Activated T-cell treated with anti-CD3 and anti-CD28 coated beads for 1 hour (primary cell): Measurements from ENCODE around the gene SGCD.

Source experiments
- DNase-seq: peaks from one replicate; pipeline ENCODE4 v3.0.0-alpha.2; 2020; ENCODE audit warnings: low read depth

The SGCD gene

GRCh38 chr5:156326718-156327259, at the start of gene SGCD:
SGCD (plus strand) TSS chr5:156327164.
- DNase-seq = no peak

- no peak for DNase-seq
Measured at GRCh38 chr5:156277290-156277689, 49.7 kb upstream of the SGCD start.

- DNase-seq = no peak
Measured at GRCh38 chr5:156295431-156295830, 31.5 kb upstream of the SGCD start.

- no peak for DNase-seq
Measured at GRCh38 chr5:156310115-156310514, 16.8 kb upstream of the SGCD start.

DNA sequence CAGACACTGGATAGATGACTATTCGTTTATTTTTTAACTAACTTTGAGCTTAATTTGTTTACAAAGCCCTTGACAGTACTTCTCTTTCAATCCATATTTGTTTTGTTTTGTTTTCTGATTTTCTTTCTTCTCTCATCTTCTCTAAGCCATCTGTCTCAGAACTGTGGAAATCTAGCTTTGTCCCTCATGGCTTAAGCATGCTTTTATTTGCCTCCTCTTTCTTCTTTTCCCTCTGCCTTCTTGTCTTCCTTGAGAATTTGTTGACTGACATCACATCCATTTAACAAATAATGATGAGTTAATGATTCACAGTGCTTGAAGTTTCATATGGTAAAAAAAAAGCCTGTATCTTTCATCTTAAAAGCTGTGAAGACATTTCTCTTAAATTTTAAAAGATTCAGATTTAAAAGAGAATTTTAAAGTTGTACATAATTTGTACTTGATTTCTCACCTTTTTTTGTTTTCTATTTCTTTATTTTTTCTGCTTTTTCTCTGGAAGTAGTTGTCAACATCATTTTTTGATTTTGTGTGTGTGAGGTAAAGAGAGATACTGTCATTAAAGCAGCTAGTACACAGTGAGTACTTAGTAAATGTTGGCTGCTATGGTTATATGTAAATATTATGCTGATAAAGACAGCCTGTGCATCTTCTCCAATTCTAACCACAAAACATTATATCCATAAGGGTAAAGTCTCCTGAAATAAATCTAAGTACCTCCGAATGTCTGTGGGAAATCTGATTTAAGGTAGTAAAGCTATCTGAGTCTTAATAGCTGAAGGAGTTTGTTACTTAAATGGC, 13.9 kb upstream of the SGCD start:
- DNase-seq = no peak

DNA sequence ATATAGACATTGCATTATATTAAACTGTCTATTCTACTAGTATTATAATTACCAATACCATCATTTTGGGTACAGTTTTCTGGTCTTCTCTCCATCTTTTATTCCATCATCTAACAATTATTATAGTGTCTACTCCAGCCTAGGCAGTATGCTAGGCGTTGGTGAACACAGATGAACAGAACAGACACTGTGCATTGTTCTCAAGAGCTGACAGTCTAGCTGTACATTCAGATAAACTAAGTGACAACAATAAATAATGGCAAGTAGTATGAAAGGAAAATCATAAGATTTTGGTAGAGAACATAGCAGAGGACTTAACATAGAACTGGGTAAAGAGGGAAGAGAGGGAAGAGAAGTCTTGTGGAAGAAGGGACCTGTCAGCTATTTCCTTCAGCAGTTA, 12.5 kb upstream of the SGCD start:
- no peak for DNase-seq

DNA sequence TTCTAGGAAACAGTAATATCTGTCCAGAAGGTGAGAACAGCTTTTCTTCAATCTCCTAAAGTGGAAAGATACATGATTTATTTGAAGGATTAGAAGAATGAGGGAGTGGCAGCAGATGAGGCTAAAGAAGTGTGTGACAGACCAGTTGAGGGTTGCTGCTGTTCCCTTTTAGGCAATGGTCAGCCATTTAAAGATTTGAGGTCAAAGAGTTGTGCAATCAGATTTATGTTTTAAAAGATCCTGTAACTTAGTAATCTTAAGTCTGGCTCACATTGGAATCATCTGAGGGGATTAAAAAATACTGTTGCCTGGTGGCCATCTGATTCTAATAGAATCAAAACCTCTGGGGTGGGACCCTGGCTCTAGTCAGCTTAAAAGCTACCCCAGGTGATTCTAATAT, 4.3 kb upstream of the SGCD start:
- DNase-seq = no peak

GRCh38 chr5:156327296-156327695, 332 bp downstream of the SGCD start:
- DNase-seq = no peak

DNA sequence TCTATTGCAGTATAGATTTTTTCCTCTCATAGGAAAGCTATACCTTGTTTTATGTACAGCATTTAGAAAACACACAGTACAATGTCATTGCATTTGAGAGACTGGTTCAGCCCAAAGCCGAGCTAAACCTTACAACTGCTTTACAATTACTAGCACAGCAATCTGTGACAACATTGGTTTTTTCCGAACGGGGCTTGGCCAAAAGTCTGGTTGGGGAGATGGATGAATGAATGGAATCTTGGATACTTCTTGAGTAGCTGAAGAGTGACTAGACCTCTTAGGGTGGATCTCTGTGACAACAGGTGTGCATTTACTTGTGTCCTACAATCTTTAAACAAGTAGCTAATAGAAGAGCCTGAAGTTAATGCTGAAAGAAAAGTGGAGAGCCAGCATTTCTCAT, 1.2 kb downstream of the SGCD start:
- no peak for DNase-seq

DNA sequence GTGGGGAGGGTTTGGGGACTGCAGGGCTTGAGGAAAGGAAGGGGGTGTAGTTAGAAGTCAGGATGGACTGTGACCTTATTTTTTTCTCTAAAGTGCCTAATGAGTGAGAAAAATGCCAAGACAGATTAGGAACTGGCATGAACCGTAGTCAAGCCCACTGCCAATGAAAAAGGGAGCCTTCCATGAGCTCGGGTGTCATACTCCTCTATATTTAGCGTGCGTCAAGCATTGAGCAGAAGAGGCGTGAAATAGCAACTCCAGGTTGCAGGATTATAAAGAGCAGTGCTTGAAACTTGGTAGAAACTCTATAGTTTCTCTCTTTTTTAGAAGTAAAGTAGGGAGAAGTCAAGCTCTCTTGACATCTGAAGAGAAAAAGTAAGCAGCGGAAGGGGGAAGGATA, 1.8 kb downstream of the SGCD start:
- no peak for DNase-seq

DNA sequence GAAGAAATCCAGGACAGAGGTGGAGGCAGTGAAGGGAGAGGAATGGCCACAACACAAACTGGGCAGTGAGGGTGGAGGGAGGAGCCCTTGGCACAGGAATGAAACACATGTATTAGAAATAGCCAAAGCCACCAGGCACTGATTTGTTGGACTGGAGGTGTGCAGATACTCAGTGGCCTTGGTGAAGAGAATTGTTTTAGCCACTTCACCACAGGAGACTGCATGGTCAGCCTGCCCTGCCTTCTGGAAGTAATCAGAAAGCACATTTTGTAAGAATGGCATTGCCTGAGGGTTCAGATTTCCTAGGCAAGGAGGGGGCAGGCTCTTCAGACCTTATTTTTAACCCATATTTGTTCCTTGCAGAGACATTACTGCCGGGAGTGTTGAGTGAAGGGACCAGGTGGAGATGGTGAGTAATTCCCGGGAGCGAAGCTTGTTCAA, 2.2 kb downstream of the SGCD start:
- DNase-seq = no peak

DNA sequence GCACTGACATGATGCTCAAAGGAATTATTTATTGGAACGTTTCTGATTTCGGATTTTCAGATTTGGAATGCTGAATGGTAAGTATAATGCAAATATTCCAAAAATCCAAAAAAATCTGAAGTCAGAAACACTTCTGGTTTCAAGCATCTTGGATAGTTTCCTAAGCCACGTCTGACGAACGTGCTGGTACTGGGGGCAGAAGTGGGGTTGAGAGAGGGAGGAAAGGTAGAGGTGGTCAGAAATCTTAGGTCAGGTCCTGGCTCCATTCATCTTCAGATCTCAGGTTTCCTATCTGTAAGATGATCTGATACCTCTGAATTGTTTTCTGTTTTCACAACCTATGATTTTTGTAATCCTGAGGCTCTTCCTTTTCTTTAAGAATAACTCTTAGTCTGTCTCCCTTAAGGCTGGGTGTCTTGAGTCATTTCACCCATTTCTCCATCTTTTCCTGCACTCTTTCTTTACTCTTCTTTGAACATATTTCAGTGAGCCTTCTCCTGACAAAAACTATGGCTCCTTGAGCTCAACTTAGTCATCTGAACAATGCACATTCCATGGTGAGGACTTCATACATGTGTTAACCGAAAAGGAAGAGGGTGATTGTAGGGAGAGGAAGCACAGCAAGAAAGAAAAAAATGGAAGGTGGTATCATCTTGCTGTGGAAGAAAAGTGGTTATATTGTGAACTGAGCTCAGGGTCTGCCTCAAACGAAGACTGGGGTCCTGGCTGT, 3.3 kb downstream of the SGCD start:
- no peak for DNase-seq

- DNase-seq = no peak
Measured at GRCh38 chr5:156331181-156331580, 4.2 kb downstream of the SGCD start.

- no peak for DNase-seq
Measured at GRCh38 chr5:156331845-156332244, 4.9 kb downstream of the SGCD start.

DNA sequence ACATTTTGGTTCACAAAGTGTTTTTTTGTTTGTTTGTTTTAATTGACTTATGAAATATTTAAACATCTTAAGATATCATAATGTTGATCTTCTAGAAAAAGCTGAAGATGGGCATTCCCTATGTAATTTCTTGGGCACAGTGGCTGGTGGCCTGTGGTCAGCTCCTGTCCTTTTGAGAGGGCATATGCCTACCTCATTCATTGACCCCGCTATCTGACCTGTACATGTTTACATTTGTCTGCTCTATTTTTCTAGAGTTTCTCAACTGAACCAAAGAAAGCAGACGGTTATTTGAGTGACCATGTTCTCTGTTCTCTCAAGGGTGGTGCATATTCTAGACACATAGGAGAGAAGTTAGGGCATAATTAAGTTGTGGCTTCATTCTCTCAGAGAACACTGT, 5.3 kb downstream of the SGCD start:
- no peak for DNase-seq

- no peak for DNase-seq
Measured at GRCh38 chr5:156339139-156339841, 12.3 kb downstream of the SGCD start.

DNA sequence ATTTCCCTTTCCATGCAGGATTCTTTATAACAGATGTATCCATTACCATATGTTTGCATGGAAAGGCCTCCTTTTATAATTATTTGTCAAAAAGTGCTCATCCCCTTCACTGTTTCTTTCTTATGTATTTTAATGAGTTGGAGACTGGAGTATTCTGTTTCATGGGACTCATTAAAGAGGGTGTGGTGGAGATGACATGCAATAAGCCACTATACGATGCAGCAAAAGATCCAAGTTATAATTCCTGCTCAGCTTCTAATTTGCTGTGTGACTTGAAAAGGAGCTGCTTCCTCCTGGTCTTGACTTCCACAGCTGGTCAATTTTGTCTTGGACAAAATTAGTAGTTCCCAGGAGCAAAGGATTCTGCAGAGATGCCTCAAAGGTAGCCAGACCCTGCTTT, 13.9 kb downstream of the SGCD start:
- no peak for DNase-seq

GRCh38 chr5:156350256-156350655, 23.3 kb downstream of the SGCD start:
- no peak for DNase-seq

DNA sequence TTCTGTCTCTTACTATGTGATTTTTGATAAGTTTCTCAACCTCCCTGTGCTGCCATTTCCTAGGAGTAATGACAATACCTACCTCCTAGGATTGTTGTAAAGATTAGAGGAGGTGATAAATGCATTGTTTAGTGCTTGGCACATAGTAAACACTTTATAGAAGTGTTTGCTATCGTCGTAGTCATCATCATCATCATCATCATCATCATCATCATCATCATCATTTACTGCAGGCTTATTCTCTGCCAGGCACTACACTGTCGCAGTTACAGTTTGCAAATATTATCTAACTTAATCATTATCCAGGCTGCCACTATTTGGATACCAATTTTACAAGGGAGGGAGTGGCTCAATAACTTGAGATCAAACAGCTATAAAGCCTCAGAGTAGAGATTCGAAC, 24.5 kb downstream of the SGCD start:
- no peak for DNase-seq

DNA sequence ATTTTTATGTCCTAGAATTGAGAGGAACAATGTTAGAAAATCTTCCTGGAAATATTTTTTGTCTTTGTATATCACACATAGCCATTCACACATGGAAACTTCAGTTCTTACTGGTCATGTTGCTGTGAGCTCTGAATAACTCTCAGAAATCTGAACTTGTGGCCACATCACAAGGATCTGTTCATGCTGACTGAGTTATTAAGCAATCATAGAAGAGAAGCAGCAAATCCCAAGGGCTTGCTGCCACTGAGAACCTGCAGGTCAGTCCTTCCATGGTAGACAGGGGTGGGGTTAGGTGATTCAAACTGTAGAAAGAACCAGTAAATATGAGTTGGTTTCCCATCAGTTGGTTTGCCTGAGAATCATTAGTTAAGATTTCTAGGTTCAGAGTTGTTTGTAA, 27.6 kb downstream of the SGCD start:
- DNase-seq = no peak

GRCh38 chr5:156356238-156356637, 29.3 kb downstream of the SGCD start:
- DNase-seq = no peak

GRCh38 chr5:156359476-156359875, 32.5 kb downstream of the SGCD start:
- no peak for DNase-seq
